Measurements from ENCODE around the gene LSM12.

Gene LSM12

DNA sequence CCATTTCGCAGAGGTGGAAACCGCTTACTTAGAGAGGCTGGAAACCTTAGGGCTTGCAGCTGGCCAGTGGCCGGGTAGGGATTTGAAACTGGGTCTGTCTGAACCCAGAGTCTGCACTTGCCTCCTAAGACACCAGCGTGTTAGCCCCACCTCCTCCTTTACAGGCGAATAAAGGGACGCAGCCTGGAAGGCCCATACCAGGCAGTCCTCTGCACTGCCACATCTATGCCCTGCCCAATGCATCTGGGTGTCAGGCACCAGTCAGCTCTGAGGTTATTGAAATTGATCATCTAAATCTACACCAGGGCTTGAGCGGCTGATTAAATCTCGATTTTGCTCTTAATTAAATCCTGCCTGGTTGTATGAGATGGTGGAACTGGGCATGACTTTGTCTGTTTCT, 82.0 kb downstream of the LSM12 start:
- DNase-seq, result no peak

Data from bone marrow (tissue), 2 donors.